HG03342 (cell line): ENCODE data around the gene TADA2B.
A peak's percentile ranks its signal among the peaks of the same experiment; 100 is the strongest.
"Not testable (repeated sequence)": the region's sequence is repeated elsewhere in the genome, so short reads cannot be mapped to it uniquely, and the experiment has no call there.

Source experiments
- ATAC-seq: cut with Tn5 transposase; IDR thresholded peaks from one replicate; pipeline ENCODE4 v1.9.1; 2021; ENCODE audit warnings: mild to moderate bottlenecking, moderate library complexity; ENCODE audit not compliant: unreplicated experiment

The TADA2B gene

DNA sequence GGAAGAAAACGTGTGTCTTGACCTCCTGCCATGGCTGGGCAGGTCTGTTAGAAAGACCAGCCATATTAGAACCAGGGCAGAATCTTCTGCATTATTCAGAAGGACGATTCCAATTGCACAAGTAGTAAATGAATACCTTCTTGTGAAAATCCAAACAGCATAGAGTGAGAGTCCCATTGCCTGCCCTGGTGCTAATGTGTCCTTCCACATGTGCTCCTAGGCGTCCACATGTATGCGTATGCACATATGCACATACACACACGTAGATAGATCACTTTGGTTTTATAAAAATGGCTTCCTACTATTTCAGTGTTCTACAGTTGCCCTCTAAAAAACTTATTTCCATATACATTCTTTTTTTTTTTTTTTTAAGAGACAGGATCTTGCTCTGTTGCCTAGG is 34.9 kb downstream of the TADA2B start:
- ATAC-seq, result no peak

DNA sequence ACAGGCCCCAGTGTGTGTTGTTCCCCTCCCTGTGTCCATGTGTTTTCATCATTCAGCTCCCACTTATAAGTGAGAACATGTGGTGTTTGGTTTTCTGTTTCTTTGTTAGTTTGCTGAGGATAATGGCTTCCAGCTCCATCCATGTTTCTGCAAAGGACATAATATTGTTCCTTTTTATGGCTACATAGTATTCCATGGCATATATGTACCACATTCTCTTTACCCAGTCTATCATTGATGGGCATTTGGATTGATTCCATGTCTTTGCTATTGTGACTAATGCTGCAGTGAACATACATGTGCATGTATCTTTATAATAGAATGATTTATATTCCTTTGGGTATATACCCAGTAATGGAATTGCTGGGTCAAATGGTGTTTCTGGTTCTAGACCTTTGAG is 36.3 kb downstream of the TADA2B start:
- ATAC-seq, result not testable (repeated sequence)

DNA sequence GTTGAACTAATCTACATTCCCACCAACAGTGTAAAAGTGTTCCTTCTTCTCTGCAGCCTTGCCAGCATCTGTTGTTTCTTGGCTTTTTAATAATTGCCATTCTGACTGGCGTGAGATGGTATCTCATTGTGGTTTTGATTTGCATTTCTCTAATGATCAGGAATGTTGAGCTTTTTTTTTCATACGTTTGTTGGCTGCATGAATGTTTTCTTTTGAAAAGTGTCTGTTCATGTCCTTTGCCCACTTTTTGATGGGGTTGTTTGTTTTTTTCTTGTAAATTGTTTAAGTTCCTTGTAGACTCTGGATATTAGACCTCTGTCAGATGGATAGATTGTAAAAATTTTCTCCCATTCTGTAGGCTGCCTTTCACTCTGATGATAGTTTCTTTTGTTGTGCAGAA is 36.7 kb downstream of the TADA2B start:
- ATAC-seq, result not testable (repeated sequence)

DNA sequence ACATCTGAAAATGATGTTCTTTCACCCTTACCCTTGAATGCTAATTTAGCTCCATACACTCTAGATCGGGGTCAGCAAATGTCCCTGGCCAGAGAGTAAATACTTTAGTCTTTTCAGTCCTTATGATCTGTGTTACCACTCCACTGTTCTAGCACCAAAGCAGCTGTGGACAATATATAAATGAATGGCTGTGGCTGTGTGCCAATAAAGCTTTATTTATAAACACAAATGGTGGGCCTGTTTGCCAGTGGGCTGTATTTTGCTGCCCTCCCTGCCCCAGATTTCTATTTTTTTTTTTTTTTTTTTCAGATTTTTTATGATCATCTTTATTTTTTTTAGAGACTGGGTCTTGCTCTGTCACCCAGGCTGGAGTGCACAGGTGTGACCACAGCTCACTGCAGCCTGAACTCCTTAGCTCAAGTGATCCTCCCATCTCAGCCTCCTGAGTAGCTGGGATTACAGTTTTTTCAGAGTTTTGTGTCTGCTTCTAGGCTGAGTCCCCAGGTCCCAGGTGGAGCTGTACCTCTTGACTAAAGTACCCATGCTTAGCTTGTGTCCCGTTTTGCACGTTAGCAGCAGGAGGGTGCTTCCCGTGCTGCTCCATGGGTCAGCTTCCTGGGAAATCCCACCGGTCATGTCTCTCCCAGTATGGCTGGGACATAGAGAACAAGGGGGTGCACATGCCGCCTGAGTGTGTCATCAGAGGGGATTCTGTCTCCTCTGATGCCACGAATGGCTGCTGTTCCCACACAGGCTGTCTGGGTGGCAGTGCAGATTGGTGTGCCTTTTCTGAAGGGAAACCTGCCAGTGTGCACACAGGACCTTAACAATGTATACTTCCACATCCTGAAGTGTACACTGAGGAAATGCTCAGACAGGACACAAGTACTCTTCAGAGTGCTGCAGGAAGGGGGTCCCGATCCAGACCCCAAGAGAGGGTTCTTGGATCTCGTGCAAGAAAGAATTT is 40.7 kb downstream of the TADA2B start:
- no peak for ATAC-seq

DNA sequence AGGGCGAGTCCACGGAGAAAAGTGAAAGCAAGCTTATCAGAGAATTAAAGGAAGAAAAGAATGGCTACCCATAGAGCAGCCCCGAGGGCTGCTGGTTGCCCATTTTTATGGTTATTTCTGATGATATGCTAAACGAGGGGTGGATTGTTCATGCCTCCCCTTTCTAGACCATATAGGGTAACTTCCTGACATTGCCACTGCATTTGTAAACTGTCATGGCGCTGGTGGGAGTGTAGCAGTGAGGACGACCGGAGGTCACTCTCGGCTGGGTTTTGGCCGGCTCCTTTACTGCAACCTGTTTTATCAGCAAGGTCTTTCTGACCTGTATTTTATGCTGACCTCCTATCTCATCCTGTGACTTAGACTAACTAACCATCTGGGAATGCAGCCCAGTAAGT is 41.4 kb downstream of the TADA2B start:
- not testable (repeated sequence) for ATAC-seq

DNA sequence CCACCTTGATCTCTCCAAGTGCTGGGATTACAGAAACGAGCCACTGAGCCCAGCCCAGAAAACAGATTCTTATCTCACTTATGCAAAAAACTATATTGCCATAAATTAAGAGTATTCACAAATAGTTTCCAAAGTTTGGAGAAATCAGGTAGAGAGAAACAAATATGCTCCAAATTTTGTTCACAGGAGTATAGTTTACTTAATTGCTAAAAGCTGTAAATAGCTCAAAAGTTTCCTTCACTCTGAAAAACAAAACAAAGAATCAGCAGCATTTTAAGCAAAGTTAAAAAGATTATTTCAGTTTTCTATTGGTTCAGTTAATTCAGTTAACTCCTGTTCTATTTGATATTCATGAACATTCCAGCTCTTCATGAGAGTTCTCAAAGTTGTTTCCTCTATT is 43.2 kb downstream of the TADA2B start:
- no peak for ATAC-seq

DNA sequence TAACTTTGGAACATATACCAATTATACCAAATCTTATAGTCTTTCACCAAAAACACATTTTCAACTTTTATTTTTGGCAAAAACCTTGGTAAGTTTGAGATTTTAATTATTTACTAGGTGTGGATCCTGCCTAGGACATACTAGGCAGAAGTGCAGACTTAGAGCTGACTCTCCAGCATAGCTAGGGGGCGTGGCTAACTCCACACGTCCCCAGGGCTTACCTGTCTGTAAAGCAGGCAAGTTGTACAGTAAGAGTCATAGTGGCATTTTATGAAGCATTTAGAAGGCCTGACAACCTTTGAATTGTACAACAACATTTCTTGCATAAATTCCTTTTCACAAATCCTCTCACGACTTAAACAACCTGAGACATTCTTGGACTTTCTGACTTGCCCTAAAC is 43.9 kb downstream of the TADA2B start:
- no peak for ATAC-seq

DNA sequence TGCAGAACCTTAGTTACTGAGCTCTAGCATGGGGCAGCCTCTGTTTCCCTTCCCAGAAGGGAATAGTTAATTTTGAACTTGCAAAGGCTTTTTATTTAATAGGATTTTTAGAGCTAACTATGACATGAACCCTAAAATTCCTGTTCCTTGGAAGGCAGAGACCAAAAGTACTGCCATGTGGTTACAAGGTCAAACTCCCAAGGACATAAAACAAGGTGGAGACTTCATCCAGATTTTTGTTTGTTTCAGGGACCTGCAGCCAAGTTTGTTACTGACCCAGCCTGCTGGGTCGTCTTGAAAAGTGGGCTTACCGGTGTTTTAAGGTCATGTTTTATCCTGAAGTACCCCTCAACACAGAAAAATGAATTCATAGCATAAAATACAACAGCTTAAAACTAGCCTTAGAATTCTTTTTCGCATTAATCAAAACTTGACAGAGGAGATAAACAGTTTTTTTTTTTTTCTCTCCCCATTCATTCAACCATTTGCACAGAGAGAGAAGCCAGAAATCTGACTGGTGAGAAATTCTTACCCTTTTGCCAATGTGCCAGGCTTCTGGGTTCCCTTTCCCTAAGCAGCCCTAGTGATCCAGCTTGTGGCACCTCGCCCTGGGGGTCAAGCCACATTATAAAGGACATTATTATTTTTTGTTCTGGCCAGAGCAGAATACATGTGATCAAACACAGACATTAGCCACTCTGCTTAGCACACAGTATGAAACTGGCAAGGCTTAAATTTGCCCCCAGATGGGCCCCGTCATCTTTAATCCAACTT is 46.2 kb downstream of the TADA2B start:
- ATAC-seq, result no peak

DNA sequence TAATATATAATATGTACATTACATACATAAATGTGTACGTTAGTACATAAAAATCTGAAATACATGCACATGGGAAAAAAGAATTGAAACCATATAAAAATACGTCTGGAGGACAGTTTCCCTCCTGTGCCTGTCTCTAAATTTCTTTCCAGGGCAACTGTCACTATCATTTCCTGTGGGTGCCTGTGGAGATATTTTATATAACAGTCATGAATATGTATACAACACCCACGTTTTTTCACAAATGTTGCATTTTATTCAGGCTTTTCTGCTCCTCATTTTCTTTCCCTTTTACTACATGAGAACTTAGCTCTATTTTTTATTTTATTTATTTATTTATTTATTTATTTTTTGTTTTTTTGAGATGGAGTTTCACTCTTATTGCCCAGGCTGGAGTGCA is 48.9 kb downstream of the TADA2B start:
- ATAC-seq, result no peak

DNA sequence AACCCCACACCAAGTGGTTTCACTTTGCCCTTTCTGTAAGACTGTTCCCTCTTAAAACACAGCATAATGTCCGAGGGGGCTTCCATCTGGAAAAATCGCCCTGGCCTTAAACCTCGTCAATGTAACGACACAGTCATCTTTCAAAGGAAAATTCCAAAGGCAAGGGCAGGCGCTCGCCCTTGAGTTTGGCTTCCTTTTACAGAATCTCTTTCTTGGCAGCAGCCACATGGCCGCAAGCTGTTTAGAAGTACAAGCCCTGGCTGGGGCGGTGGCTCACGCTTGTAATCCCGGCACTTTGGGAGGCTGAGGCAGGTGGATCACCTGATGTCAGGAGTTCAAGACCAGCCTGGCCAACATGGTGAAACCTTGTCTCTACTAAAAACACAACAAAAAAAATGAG is 51.7 kb downstream of the TADA2B start:
- no peak for ATAC-seq

DNA sequence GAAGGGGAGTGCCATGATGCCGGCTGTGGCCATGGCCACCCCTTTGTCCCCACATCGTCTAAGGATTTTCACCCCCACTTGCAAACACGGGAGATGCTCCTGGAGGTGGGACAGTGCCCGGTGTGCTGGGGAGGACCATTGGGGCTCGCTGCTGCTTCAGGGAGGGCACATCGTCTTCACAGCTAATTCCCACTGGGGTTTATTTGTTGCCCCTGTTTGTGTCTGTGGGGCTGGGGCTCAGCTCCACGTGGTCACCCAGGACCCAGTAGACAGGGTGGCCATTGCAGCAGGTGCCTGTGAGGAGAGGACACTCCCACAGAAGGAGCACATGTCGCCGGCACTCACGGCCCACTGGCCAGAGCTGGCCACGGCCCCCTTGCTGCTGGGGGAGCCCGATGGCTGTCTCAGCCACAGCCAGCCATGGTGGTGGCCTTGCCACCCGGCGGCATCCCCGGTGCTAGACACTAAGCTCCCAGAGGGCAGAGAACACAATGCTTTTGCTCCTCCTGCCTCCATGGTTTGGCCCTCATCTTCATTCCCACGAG is 52.5 kb downstream of the TADA2B start:
- ATAC-seq, result no peak

DNA sequence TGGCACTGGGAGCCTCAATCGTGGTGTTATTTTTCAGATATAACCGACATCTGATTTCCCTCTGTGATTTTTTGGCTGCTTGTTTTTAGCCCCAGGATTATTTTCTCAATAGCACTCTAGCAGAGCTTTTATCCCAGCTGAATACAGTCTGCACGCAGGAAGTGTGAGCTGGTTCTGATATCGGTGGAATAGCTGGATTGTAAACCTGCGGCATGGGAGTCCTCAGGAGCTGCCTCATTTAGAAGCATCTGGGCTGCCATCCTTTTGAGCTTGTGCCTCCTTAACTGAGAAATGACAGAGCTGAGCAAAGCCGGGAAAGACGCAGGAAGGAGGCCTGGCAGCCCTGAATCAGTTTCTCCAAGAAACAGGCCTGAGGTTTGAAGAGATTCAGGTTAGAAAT is 53.1 kb downstream of the TADA2B start:
- no peak for ATAC-seq

DNA sequence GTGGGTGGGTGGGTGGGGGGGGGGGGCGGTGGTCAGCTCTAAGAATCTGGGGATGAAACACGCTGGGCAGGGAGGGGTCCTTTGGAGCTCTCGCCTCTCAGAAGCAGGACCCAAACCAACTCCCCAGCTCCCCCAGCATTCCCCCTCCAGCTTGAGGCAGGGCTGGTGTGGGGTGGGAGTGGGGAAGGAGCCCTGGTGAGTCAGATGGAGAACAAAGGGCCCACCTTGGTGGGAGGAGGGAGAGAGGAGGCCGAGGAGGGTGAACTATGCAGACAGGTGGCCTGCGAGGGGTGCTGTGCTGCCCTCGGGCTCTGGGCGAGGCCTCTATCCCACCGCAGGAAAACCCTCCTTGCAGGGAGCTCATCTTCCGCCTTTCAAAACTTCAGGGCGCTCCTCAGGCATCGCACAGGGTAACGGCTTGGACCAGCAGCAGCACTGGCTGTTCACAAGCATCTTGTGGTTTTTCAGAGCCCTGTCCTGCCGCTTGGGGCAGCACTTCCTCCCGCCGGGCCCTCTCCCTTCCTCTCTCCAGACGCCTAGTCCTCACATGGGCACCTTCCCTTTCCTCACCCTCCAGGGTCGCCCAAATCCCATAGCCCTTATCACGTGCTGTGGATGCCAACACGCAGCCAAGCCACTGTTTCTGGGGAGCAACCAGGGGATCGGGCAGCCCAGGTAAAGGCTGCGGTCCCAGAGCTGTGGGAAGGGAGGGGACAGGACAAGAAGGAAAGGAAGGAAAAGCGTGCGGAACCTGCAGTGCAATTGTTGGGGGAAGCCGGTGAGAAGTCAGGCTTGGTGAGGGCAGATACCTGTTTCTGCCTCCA is 58.7 kb downstream of the TADA2B start:
- ATAC-seq, result peak; percentile 66

DNA sequence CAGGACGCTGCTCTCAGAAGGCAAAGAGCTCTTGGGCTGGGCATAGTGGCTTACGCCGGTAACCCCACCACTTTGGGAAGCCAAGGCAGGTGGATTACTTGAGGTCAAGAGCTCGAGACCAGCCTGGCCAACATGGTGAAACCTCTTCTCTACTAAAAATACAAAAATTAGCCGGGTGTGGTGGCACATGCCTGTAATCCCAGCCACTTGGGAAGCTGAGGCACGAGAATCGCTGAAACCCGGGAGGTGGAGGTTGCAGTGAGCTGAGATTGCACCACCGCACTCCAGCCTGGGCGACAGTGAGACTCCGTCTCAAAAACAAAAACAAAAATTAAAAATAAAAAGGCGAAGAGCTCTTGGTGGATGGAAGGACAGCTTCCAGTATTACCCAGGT is 59.3 kb downstream of the TADA2B start:
- not testable (repeated sequence) for ATAC-seq

DNA sequence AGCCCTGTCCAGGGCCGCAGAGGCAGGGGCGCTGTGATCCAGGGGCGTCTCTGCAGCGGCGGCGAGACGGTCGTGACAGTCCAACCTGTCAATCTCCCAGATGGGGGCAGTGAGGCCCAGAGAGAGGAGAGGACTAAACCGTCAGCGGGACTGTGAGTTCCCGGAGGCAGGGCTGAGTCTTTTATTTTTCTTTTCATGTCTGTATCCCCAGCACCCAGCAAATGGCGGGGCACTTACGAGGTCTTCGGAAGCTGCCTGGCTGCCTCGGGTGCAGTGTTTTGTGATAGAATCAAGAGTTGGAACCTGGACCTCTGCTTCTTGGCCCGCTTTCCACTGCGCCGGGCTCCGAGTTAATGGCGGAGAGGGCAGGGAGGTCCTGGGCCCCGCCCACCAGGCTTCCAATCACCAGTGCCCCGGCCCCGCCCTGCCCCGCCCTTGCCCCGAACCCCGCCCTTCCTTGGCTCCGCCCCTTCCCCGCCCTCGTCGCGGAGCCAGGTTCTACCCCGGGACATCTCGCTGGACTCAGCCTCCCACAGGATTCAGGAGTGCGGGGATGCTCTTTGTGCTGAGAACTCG is 59.9 kb downstream of the TADA2B start:
- peak; percentile 86 for ATAC-seq

DNA sequence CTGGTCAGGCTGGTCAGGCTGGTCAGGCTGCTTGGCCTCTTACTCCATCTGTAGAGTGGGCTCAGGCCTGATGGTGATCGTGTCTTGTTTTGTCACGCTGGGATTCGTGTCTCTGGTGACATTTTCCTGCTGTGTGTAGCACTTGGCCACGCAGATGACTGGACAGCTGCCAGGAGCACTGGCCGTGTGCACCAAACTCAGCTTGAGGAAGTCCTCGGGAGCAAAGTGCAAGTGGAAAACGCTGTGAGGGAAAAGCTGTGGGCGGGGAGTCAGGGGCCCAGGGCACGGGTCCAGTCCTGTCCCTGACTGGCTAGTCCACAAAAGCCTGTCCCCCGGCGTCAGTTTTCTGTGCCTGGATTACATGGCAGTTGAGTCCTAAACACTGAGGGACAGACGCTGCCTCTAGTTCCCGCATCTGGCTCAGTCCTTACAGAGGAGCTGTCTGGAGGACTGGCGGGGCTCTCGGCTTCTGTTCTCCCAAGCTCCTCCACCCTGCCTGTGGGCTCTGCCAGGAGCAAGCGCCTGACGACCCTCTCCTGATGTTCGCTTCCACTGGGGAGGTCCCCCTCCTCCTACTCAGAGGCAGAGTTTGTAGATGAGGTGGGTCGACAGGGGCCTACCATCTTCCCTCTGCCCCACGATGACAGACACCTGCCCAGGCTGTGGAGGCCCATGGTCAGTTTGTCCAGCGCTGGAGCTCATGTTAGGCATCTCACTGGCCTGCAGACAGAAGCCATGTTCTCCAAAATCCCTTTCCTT is 60.6 kb downstream of the TADA2B start:
- no peak for ATAC-seq

DNA sequence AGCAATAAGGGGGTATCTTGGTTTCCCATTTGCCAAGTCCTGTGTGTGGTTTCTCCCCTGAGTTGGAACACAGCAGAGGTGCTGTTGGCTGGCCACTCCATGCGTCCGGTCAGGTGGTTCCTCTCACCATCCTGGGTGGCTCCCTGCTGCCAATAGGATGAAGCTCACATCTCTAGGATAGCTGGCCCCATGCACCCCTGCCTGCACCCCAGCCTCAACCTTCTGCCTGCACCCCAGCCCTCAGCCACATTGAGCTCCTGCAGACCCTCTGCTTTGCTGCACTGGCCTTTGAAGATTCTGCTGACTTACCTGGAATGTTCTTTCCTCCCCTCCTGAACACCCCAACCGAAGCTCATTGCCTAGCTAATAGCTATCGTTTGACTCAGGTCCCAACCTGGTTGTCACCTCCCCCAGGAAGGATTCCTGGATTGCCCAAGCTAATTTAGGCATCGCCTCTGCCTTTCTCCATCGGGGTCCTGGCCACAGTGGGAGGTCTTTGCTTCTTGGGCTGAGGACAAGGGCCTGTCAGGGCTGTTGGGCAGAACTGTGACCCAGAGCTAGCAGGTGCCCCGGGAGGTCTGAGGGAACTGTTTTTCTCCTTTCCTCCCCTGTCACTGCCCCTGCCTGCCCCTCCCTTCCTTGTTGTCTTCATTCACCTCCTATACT is 61.3 kb downstream of the TADA2B start:
- ATAC-seq, result no peak

DNA sequence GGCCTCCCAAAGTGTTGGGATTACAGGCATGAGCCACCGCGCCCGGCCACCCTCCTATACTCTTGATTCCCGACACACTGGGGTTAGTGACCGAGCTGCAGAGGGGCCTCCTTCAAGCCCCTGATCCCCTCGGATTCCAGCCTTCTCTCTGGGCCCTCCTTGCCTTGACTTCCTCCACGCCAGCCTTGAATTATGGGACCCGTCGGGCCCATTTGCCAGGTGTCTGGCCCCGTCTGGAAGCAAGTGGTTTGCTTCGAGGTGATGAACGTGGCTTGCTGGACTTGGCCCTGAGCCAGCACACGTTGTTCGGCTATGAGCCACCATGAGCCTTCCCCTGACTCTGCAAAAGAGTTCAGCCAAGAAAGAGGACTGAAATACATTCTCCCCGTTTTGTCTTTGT is 62.1 kb downstream of the TADA2B start:
- no peak for ATAC-seq

DNA sequence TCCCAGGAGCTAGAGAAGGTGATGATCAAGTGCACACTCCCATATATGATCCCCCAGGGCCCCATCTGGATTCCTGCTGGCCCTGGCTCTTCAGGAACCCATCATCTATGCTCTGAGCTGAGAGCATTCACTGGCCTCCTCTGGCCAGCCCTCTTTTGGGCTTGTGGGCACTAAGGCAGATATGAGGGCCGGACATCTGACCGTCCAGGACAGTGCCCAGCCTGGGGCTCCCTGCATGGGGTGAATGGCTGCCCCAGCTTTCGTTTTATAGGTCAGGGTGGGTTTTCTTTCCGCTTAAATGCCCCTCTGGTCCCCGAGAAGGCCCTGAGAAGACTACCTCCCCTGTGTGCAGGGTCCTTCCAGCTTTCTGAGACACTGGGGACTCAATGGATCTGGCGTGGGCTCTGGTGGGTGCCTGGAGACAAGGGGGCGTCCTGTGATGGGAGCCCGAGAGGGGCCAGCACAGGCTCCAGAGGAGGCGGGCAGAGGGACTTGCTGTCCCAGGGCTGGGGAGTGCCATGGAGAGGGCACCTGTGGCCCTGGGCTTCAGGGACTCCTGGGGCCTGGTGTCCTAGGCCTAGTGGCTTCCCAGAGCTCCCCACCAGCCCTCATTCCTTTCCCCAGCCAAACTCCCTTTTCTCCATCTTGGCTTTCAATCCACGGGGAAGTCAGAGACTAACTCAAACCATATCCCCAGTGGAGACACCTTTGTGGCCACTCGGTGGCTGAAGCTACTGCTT is 64.2 kb downstream of the TADA2B start:
- ATAC-seq, result no peak
